ENCODE measurements around the gene NFE2L3. TPM values are rescaled to one million over a fixed set of nuclear protein-coding genes. Genes with fewer than 3 reads are reported as not detected.

The NFE2L3 gene
- total and polyA plus RNA-seq, 2 of the 8 experiments (the other 6 are each of a cell fraction or from before 2014, with no cell fraction given), result 64.9 to 76.5 TPM

GRCh38 chr7:26105931-26106330 is 46.1 kb upstream of the NFE2L3 start:
- no peak overlapping the region for H2BK5ac ChIP-seq (ENCODE audit: low read depth, low read length)
- no peak overlapping the region for H3K56ac ChIP-seq (replicated peaks; ENCODE audit: insufficient read length, low read depth, low read length)
- H3K23me2 ChIP-seq (ENCODE audit: low read depth, low read length), result no peaks in the 10 kb centered on the region
- H4K8ac ChIP-seq (ENCODE audit: extremely low read depth, insufficient read depth, low read length), result no peak overlapping the region
- no peak overlapping the region for H3K18ac ChIP-seq (ENCODE audit: extremely low read depth, low read length)
- H2BK12ac ChIP-seq (ENCODE audit: low read depth, low read length), result no peak overlapping the region
- no peak overlapping the region for H2AFZ ChIP-seq (ENCODE audit: low read length)
- TF ChIP-seq HDAC6 (IDR thresholded peaks at IDR 0.05; ENCODE audit: low read depth, low read length) (no peak), KDM5A (IDR thresholded peaks at IDR 0.05; ENCODE audit: low read length) (no peak), CTBP2 (IDR thresholded peaks at IDR 0.05; ENCODE audit: borderline replicate concordance, insufficient read depth, insufficient read length, low read length) (no peak), RAD21 (IDR thresholded peaks at IDR 0.05 in 1 of 2, conservative IDR thresholded peaks at IDR 0.05 in 1 of 2; ENCODE audit: low read depth in 2 of 2, low read length in 2 of 2) (no peak), RBBP5 (IDR thresholded peaks at IDR 0.05; ENCODE audit: borderline replicate concordance, low read depth, low read length) (no peak), SIRT6 (IDR thresholded peaks at IDR 0.05; ENCODE audit: low read length) (no peak), RFX5 (IDR thresholded peaks at IDR 0.05; ENCODE audit: borderline replicate concordance, low read depth, low read length) (no peak), JUN (IDR thresholded peaks at IDR 0.05; ENCODE audit: low read depth, low read length) (no peak), TBP (IDR thresholded peaks at IDR 0.05; ENCODE audit: low read depth, low read length) (no peak)
- H2BK20ac ChIP-seq (ENCODE audit: low read length), result no peak overlapping the region
- no peak overlapping the region for H3K4me3 ChIP-seq (ENCODE audit: extremely low read depth in 1 of 4, insufficient read depth in 2 of 4, low read depth in 3 of 4, low read length in 4 of 4)
- FAIRE-seq, result no peak
- H2AK5ac ChIP-seq (ENCODE audit: low read depth, low read length), result no peak overlapping the region
- H3K36me3 ChIP-seq (ENCODE audit: control insufficient read depth in 2 of 4, insufficient read depth in 4 of 4, low read length in 3 of 4), result no peaks in the 10 kb centered on the region
- no peaks in the 10 kb centered on the region for H3K9me3 ChIP-seq (ENCODE audit: insufficient read depth in 2 of 2, low read depth in 1 of 2, low read length in 1 of 2)
- H2BK120ac ChIP-seq (replicated peaks; ENCODE audit: low read depth, low read length), result no peak overlapping the region
- no peak overlapping the region for H4K91ac ChIP-seq (replicated peaks; ENCODE audit: insufficient read length, low read length)
- H3K27me3 ChIP-seq (replicated peaks in 1 of 4; ENCODE audit: control insufficient read depth in 3 of 4, extremely low read depth in 1 of 4, insufficient read depth in 3 of 4, low read length in 3 of 4), result no peaks in the 10 kb centered on the region
- H3K4ac ChIP-seq (replicated peaks; ENCODE audit: insufficient read length, low read depth, low read length), result no peak overlapping the region
- POLR2A ChIA-PET (ENCODE audit: partially characterized antibody), result interaction anchor here (1.0 to 2.6 kb wide), 4 partner anchors 48 to 95 kb away, joined by 3 to 7 read pairs (median 5); partner anchors contain the start of gene CBX3
- H3K79me2 ChIP-seq (ENCODE audit: control insufficient read depth in 1 of 2, insufficient read depth in 2 of 2, low read length in 2 of 2), result no peaks in the 10 kb centered on the region
- CTCF ChIA-PET (ENCODE audit: partially characterized antibody), result interaction anchor here (1.0 to 7.3 kb wide), 5 partner anchors 15 to 514 kb away, joined by 3 to 53 read pairs (median 4); no protein-coding TSS in a partner anchor
- H4K5ac ChIP-seq (ENCODE audit: insufficient read length, low read depth, low read length), result no peak overlapping the region
- peaks cover 7 to 14% (median 11%) of the 10 kb centered on the region in 4 experiments for H3K4me1 ChIP-seq (replicated peaks in 1 of 4; ENCODE audit: control insufficient read depth in 3 of 4, insufficient read depth in 4 of 4, low read length in 3 of 4)
- H3K23ac ChIP-seq (ENCODE audit: insufficient read length), result no peak overlapping the region
- H4K20me1 ChIP-seq (replicated peaks in 1 of 2; ENCODE audit: control insufficient read depth in 1 of 2, insufficient read depth in 2 of 2, low read length in 2 of 2), result no peaks in the 10 kb centered on the region
- H3K79me1 ChIP-seq (ENCODE audit: low read depth, low read length), result no peaks in the 10 kb centered on the region
- H3K14ac ChIP-seq (ENCODE audit: insufficient read length), result no peak overlapping the region
- H3K4me2 ChIP-seq (ENCODE audit: insufficient read depth in 1 of 2, low read depth in 2 of 2, low read length in 2 of 2), result no peak overlapping the region
- no peak for DNase-seq (ENCODE audit: low read depth in 1 of 2, low spot score in 2 of 2)
- H3K27ac ChIP-seq (ENCODE audit: low read depth, low read length), result no peak overlapping the region
- no peak overlapping the region for H3K9ac ChIP-seq (replicated peaks in 1 of 4; ENCODE audit: extremely low read depth in 1 of 4, low read depth in 3 of 4, low read length in 3 of 4)
- 87% methylated on average over 11 of the region's 11 CpGs; no CpG with 5 or more reads in 1 of the 2 experiments for WGBS, 2 experiments (ENCODE audit: extremely low coverage in 1 of 2, insufficient coverage in 1 of 2, insufficient read length in 1 of 2, insufficient replicate concordance in 2 of 2, low coverage in 1 of 2, low lambda C conversion rate in 2 of 2, missing lambda C conversion rate in 1 of 2)
- H2BK15ac ChIP-seq (ENCODE audit: low read length), result no peak overlapping the region
